Activated naive CD4-positive, alpha-beta T cell treated with anti-CD3 and anti-CD28 coated beads, Interleukin-2, amount 50 U/mL, for 16 hours (primary cell): ENCODE measurements around the gene HIPK2.

Source experiments
- DNase-seq: peaks from one replicate; pipeline ENCODE4 v3.0.0-alpha.2; 2020

The HIPK2 gene

GRCh38 chr7:139750459-139751095, 27.2 kb downstream of the HIPK2 start:
- DNase-seq = no peak

- DNase-seq = no peak
Measured at GRCh38 chr7:139749545-139749944, 28.3 kb downstream of the HIPK2 start.

- DNase-seq = no peak
Measured at GRCh38 chr7:139748941-139749340, 28.9 kb downstream of the HIPK2 start.

GRCh38 chr7:139748373-139748765, 29.4 kb downstream of the HIPK2 start:
- DNase-seq = no peak

- no peak for DNase-seq
Measured at GRCh38 chr7:139747662-139748372, 30.0 kb downstream of the HIPK2 start.

- DNase-seq = no peak
Measured at GRCh38 chr7:139746652-139747051, 31.1 kb downstream of the HIPK2 start.

- DNase-seq = no peak
Measured at GRCh38 chr7:139745678-139746143, 32.1 kb downstream of the HIPK2 start.

- DNase-seq = no peak
Measured at GRCh38 chr7:139744768-139745677, 32.8 kb downstream of the HIPK2 start.

- no peak for DNase-seq
Measured at GRCh38 chr7:139743967-139744767, 33.6 kb downstream of the HIPK2 start.

GRCh38 chr7:139743267-139743966, 34.4 kb downstream of the HIPK2 start:
- DNase-seq = no peak

GRCh38 chr7:139741789-139742344, 35.9 kb downstream of the HIPK2 start:
- DNase-seq = no peak

- DNase-seq = no peak
Measured at GRCh38 chr7:139741239-139741638, 36.6 kb downstream of the HIPK2 start.

- no peak for DNase-seq
Measured at GRCh38 chr7:139739863-139740597, 37.8 kb downstream of the HIPK2 start.

GRCh38 chr7:139738772-139739171, 39.0 kb downstream of the HIPK2 start:
- no peak for DNase-seq

GRCh38 chr7:139738101-139738489, 39.7 kb downstream of the HIPK2 start:
- no peak for DNase-seq

- no peak for DNase-seq
Measured at GRCh38 chr7:139737221-139738100, 40.3 kb downstream of the HIPK2 start.

GRCh38 chr7:139735912-139736595, 41.7 kb downstream of the HIPK2 start:
- DNase-seq = no peak

- DNase-seq = no peak
Measured at GRCh38 chr7:139735466-139735865, 42.3 kb downstream of the HIPK2 start.

GRCh38 chr7:139734395-139734794, 43.4 kb downstream of the HIPK2 start:
- DNase-seq = no peak
